DMS79 (cell line): ENCODE measurements around the gene TIMM21.

Source experiments
- DNase-seq: peaks from one replicate; lab custom pipeline; 2025; lab: John Stamatoyannopoulos, UW

TIMM21 gene

GRCh38 chr18:74148543-74149070 is 284 bp downstream of the TIMM21 start:
- DNase-seq, result no peak

- no peak for DNase-seq
Measured at GRCh38 chr18:74149878-74150277, 1.6 kb downstream of the TIMM21 start.

DNA sequence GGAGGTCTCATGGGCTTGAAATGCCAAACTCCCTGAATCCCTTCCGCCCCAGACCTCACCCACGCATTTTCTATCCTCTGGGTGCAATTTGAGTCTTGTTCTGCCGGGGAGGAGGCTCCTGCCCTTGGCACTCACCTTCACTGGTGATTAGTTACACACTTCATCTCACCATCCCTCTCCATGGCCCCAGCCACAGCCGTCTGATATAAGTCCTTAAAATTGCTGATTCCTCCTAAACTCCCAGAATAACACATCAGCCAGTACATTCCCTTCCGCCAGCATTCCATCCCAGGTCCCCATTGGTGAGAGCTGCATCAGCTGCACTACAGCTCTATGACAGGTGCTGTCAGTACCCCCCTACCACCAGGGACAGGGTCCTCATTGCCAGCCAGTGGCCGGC is 3.9 kb downstream of the TIMM21 start:
- DNase-seq, result no peak

- no peak for DNase-seq
Measured at GRCh38 chr18:74152857-74153256, 4.5 kb downstream of the TIMM21 start.

- DNase-seq, result no peak
Measured at GRCh38 chr18:74153377-74153776, 5.1 kb downstream of the TIMM21 start.

- DNase-seq, result no peak
Measured at GRCh38 chr18:74153793-74154192, 5.5 kb downstream of the TIMM21 start.

GRCh38 chr18:74154716-74155115 is 6.4 kb downstream of the TIMM21 start:
- no peak for DNase-seq

- no peak for DNase-seq
Measured at GRCh38 chr18:74155276-74155675, 7.0 kb downstream of the TIMM21 start.

DNA sequence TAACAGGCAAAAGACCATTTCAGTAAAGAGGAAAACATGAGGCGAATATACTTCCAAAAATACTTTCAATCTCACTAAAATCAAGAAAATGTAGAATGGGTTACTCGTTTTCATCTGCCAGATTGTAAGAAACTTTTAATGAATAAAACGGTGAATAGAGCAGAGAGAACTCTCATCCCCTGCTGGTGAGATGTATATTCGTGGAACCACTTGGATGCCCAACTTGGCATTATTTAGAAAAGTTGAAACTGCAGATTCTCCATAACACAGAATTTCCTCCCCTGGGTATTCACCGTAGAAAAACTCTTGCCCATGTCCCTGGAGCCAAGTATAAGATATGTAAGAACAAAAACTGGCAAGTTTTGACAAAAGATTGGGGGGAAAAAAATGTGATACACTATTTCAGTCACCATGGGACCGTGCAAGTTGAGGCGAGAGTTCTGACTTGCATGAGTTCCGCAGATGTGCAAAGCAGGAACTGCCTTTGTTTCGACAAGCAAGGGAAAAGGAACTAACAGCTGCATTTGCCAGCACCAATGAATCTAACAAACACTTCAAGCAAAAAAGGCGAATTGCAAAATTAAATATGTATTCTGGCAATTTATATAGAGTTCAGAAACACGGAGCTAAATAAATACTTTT is 14.8 kb downstream of the TIMM21 start:
- no peak for DNase-seq

DNA sequence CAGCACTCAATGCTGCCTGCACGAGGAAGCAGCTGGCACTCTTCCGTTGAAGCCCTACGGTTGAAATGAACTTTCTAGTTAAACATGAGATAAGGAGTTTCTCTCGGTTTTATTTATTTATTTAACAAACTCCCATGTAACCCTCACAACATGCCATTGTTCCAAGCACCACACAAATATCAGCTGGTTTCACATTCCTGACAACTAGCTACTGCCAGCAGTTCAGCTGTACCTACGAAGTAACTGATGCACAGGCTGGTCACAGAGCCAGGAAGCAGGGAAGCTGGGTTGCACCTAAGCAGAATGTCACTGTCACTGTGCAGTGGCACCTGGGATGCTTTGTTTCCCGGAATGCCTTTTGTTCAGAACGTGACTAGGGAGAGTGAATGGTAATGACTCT is 18.1 kb downstream of the TIMM21 start:
- DNase-seq, result no peak

DNA sequence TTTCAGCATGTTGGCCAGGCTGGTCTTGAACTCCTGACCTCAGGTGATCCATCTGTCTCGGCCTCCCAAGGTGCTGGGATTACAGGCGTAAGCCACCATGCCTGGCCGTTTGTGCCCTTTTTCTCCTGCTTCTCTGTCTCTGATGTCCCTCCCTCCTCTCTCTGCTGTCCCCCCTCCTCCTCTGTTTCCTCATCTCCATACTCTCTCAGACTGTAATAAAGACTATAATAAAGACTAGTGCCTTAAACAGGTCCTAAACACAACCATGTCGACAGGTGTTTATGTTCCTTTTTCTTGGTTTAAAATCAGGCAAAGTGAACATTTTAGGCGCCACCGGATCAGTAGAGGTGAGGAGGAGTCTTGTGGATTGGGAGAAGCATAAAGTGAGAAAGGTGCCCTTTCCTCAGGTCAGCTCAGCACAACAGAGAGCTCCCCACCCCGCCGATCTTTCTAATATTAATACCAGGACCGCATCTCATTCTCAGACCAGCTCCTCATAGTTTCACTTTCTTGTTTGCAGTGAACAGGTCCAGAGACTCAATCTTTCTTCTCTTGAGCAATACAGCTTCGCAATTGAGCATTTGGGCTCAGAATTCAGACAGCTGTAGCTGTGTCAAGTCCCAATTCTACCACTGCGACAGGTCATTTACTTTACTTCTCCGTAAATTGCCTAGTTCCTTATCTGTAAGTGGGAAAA is 23.7 kb downstream of the TIMM21 start:
- no peak for DNase-seq

DNA sequence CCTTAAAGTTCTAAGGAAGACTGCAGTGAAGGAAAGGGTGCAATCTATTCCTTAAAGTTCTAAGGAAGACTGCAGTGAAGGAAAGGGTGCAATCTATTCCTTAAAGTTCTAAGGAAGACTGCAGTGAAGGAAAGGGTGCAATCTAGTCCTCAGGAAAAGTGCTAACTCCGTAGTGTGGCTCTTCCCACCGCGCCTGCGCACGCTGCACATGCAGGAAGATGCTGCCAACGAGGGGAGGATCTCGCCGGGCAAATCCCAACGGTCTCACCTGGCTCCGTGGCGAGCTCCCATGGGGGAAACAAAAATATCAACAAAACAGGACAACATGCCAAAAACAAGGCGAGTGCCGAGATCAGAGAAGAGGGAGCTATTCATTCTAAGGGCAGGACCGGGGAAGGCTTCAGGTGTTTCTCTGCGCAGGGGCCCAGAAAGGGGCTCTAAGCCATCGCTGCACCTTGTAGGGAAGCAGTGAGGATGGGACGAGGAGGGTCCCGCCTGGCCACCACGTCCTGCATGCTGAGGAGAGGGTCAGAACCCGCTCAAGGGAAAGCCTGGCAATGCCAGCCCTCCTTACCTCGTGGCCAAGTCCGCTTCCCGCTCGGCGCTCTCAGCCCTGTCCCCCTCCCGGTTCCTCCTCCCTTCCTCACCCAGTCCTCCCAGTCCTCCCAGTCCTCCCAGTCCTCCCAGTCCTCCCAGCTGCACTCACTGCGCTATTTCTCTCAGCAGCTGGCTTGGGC is 24.5 kb downstream of the TIMM21 start:
- DNase-seq, result no peak

- DNase-seq, result no peak
Measured at GRCh38 chr18:74173434-74173750, 25.1 kb downstream of the TIMM21 start.

DNA sequence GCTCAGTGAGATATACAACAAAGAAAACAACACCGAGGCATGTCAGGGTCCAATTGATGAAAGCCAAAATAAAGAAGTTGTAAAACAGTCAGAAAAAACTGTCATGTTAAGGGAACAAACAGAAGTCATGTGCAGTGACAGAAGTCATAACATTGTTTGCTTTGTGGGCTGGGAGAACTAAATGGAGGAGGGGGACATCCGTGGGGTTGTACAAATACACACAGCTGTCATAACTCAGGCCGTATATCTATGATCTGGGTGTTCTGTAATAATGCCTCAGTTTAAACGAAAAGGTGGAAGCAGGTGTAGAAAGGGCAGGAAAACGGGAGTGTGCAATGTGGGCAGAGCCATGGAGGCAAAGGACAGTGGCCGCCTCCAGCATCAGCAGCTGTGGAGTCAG is 27.3 kb downstream of the TIMM21 start:
- DNase-seq, result no peak

DNA sequence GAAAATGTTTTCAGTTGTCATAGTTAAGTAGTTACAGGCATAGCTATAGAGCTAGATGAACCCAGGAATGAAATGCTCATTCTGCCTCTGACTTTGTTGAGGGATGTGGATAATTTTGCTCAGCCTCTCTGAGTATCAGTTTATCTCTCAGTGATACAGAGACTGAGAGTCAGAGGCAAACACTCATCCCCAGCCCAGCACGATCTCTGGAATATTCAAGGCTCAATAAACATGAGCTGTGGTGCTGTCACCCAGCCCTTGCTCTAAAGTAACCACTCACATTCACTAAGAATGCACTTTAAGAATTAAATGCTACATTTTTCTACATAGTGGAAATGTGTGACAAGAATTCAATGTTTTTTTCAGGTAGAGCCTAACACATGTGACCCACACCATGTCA is 30.6 kb downstream of the TIMM21 start:
- DNase-seq, result no peak

GRCh38 chr18:74179623-74180199 is 31.4 kb downstream of the TIMM21 start:
- DNase-seq, result no peak

DNA sequence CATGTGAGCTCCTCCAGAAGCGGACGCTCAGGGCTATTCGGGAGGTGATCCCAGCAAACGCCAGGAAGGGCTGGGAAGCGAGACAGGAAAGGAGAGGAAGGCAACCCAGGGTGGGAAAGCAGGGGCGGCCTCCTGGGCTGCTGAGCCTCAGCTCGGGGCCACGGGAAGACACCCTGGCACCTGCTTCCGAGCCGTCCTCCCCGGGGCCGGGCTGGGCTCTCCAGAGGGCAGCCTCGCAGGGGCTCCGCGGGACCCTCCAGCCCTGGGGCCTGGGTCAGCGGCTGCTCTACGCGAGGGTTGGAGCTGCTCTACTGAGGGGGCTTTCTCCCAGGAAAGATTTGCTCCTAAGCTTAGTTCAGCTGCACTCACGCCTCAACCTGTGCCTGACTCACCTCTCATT is 34.0 kb downstream of the TIMM21 start:
- DNase-seq, result no peak

DNA sequence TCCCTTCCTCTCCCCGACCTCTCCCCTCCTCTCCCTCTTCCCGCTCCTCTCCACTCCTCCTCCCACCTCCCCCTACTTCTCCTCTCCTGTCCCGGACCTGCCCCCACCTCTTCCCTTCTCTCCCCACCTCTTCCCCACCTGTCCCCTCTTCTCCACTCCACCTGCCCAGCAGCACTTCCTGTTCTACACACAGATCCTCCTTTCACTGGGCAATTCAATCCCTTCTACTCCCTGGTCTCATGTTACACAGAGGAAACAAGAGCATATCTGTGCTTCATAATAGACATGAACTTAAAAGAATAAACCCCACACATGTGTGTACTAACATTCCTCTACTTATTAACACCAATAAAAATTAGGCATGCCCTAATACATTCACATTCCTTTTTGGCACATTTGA is 34.8 kb downstream of the TIMM21 start:
- no peak for DNase-seq

DNA sequence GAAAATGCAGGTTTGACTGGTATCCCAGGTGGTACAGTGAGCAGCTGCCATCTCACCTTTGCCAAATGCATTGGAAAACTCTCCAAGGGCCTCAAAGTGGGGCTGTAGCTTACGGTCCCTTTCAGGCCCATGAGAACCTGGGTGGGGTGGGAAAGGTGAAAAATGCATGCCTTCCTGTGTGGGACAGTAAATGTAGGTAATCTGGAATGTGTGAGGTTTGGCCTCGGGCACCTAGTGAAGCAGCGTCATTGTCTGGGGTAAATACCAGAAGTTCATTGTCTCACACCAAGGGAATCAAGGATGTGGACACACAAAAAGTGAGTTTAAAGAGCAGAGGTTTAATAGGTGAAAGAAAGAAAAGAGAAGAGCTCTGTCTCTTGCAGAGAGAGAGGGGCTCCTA is 36.6 kb downstream of the TIMM21 start:
- no peak for DNase-seq

DNA sequence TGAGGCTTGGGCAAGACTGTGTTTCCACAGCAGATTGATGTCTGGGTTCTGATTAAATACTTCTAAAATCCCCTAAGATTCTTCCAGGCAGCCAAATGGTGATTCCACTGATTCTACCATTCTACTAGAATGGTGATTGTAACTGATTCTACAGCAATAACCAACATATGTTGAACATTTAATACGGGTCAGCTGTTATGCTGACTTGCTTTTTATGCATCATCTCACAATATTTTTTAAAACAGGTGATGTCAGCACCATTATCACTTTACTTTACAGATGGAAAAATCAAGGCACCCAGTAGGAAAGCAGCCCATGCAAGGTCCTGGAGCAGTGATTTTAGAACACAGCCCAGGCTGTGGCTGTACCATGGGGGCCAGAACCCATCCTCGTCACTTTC is 37.5 kb downstream of the TIMM21 start:
- DNase-seq, result no peak

DNA sequence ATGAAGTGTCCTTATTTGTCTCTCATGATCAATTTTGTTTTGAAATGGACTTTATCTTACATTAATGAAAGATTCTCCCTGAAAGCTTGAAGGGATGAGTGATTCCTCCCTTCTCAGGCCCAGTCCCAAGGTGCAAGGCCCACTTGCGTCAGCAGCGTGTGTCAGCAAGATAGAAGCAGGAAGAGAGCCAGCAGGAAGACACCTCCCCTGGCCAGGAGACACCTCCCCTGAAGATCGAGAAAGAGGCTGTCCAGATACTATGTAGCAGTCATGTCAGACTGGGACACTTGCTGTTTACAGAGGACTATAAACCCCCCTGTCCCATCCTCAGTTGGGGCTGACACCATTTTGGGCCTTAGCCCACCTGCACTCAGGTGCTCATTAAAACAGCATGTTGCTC is 38.3 kb downstream of the TIMM21 start:
- no peak for DNase-seq

GRCh38 chr18:74190086-74190485 is 41.8 kb downstream of the TIMM21 start:
- peak; percentile 19 for DNase-seq

DNA sequence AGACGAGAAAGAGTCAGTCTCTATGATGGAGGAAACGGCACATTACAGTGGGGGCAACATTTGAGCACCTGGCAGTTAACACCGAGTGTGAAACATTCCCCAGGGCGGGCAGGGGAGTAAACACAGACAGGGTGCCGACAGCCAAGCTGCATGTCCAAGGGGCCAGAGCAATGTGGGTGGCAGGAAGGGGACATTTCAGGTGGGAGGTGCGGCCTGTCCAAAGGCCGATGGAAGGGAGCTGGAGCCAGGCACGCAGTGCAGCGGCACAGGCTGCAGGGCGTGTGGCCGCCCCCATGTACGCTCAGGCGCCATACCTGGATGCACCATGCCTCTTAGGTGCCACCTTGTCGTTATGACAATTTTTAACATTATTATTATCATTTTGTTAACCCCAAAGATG is 43.3 kb downstream of the TIMM21 start:
- DNase-seq, result no peak
